BJ (cell line): ENCODE data around the gene MIDN. TPM values are rescaled to one million over a fixed set of nuclear protein-coding genes. Genes with fewer than 3 reads are reported as not detected.
A peak's percentile ranks its signal among the peaks of the same experiment; 100 is the strongest.
"Not testable (repeated sequence)": the region's sequence is repeated elsewhere in the genome, so short reads cannot be mapped to it uniquely, and the experiment has no call there.

Experiments
- CTCF ChIA-PET: fragments of 350-600 bp; formaldehyde crosslinking; extraction: SDS; loops from one replicate; lab custom pipeline; 2021; ENCODE audit warnings: antibody characterized with exemption, inconsistent platforms; lab: Yijun Ruan, JAX
- POLR2A ChIA-PET: fragments of 300-600 bp; sonication (Branson Sonifier 250); formaldehyde crosslinking; extraction: SDS; loops from one replicate; lab custom pipeline; 2021; ENCODE audit warnings: antibody characterized with exemption; lab: Charles Lee
- DNase-seq: peaks from one replicate; pipeline ENCODE4 v3.0.0-alpha.2; 2011; ENCODE audit warnings: low read depth
- H3K27me3 ChIP-seq: 2 replicates; pipeline ENCODE4 v1.6.0; 2011; ENCODE audit warnings: low read length; ENCODE audit not compliant: control insufficient read depth, insufficient read depth
- H3K36me3 ChIP-seq: 2 replicates; pipeline ENCODE4 v1.5.1; 2011; ENCODE audit warnings: low read length; ENCODE audit not compliant: control insufficient read depth, insufficient read depth
- H3K4me3 ChIP-seq: 2 replicates; pipeline ENCODE4 v1.5.1; 2011; ENCODE audit warnings: low read depth, mild to moderate bottlenecking, control low read depth, low read length
- polyA plus RNA-seq: library from polyadenylated mRNA; depleted of rRNA; stranded (reverse); fragments of >200 nt; gene quantifications from 2 replicates; pipeline ENCODE4 v1.2.3, GENCODE V29; 2011
- TF ChIP-seq, protein P1 (sequence below): IDR thresholded peaks from 2 replicates; pipeline ENCODE4 v1.5.1; 2011; ENCODE audit warnings: low read depth, mild to moderate bottlenecking, control low read depth, inconsistent platforms, low read length, moderate library complexity; ENCODE audit not compliant: insufficient read depth

MIDN gene
- polyA plus RNA-seq, 1 experiment: 8.4 TPM

DNA sequence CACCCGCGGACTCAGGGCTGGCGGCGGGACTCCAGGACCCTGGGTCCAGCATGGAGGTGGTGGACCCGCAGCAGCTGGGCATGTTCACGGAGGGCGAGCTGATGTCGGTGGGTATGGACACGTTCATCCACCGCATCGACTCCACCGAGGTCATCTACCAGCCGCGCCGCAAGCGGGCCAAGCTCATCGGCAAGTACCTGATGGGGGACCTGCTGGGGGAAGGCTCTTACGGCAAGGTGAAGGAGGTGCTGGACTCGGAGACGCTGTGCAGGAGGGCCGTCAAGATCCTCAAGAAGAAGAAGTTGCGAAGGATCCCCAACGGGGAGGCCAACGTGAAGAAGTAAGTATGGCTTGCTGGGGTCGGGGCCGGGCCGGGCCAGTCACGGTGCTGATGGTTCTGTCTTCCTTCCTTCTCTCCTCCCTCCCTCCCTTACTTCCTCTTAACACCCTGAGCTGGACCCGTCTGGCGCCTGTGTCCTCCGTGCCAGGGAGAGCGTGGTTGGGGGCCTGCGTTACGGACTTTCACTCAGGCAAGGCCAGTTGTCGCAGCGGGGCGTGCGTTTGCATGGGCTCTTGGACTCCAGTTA, 41.4 kb upstream of the MIDN start:
- TF ChIP-seq, protein P1, sequence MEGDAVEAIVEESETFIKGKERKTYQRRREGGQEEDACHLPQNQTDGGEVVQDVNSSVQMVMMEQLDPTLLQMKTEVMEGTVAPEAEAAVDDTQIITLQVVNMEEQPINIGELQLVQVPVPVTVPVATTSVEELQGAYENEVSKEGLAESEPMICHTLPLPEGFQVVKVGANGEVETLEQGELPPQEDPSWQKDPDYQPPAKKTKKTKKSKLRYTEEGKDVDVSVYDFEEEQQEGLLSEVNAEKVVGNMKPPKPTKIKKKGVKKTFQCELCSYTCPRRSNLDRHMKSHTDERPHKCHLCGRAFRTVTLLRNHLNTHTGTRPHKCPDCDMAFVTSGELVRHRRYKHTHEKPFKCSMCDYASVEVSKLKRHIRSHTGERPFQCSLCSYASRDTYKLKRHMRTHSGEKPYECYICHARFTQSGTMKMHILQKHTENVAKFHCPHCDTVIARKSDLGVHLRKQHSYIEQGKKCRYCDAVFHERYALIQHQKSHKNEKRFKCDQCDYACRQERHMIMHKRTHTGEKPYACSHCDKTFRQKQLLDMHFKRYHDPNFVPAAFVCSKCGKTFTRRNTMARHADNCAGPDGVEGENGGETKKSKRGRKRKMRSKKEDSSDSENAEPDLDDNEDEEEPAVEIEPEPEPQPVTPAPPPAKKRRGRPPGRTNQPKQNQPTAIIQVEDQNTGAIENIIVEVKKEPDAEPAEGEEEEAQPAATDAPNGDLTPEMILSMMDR: no peak
- H3K27me3 ChIP-seq: no peaks in the 10 kb centered on the region
- H3K4me3 ChIP-seq: peak overlapping the region; percentile 81
- ChIA-PET POLR2A (no interaction called here), CTCF (no interaction called here)
- DNase-seq: no peak
- peaks cover 10% of the 10 kb centered on the region for H3K36me3 ChIP-seq

DNA sequence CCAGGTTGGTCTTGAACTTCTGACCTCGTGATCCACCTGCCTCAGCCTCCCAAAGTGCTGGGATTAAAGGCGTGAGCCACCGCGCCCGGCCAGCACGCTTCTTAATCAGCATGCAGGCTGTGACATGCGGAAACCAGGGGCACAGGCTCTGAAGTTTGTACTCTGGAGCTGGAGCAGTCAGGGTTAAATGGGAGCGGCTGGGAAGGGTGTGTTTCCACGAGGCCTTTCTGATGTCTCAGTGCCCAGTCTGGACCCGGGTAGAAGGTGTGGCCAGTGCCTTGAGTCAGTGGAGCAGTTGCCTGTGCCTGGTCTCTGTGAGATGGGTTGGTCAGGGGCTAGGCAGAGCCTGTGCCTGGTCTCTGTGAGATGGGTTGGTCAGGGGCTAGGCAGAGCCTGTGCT, 39.6 kb upstream of the MIDN start:
- CTCF ChIA-PET, H3K36me3 ChIP-seq, H3K4me3 ChIP-seq, DNase-seq, POLR2A ChIA-PET, H3K27me3 ChIP-seq: not testable (repeated sequence)

DNA sequence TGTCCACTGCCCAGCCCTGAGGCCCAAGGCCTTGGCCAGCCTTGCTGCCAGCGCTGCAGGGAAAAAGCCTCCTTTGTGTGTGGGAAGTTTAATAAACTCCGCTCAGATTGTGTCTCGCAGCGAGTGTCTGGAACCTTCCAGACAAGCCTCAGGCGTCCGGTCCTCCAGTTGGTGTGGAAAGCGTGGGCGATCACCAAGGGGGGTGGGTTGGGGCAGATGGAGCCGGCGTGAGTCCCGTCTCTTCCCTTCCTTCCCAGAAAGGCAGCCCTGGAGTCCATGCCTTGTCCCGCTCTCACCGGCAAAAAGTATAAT, 38.2 kb upstream of the MIDN start:
- CTCF ChIA-PET: interaction anchor here (0.7 to 1.7 kb wide), 2 partner anchors 11 to 31 kb away, joined by 3 to 5 read pairs; partner anchors contain the start of gene ATP5F1D
- no peak for DNase-seq
- Histone ChIP-seq H3K27me3 (no peaks in the 10 kb centered on the region), H3K36me3 (peaks cover 10% of the 10 kb centered on the region), H3K4me3 (no peak overlapping the region)
- POLR2A ChIA-PET: no interaction called here
- TF ChIP-seq, protein P1: no peak

DNA sequence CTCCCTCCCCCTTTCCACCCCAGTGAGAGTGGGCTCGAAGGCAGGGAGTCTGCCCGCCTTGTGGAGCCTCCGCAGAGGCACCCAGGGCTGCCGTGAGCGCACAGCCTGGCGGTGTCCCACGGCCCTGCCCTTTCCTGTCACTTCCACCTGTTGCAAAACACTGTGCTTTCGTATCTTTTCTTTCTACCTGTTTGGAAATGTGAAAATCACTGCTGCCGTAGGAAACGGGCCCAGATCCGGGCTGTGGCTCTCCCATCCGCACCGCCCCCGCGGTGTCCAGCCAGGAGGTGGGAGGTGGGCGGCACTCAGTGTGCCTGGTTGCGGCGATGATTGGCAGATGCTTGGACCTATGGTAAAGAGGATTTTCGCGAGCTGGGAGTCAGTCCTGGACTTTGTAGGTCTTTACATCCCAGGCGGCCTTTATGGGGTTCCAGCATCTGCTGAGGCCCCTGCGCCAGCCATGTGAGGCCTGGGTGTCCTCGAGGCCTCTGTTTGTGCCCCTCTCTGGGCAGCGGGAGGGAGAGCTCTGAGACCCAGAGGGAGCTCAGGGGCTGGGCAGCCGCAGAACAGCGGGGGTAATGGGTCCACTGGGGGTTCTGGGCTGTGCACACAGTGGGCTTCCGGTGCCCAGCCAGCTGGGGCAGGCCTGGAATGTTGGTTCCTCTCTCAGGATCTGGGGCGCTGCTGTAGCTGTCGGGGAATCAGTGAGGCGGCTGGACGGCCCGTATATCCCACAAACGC, 36.7 kb upstream of the MIDN start:
- no peak for DNase-seq
- no peak overlapping the region for H3K4me3 ChIP-seq
- H3K27me3 ChIP-seq: no peaks in the 10 kb centered on the region
- H3K36me3 ChIP-seq: peaks cover 10% of the 10 kb centered on the region
- ChIA-PET POLR2A (interaction anchor here (0.6 kb wide), 1 partner anchor 8 kb away, joined by 4 read pairs; no protein-coding TSS in a partner anchor), CTCF (interaction anchor here (0.6 to 1.4 kb wide), 4 partner anchors 9 to 212 kb away, joined by 3 to 7 read pairs (median 4); no protein-coding TSS in a partner anchor)
- TF ChIP-seq, protein P1: no peak

DNA sequence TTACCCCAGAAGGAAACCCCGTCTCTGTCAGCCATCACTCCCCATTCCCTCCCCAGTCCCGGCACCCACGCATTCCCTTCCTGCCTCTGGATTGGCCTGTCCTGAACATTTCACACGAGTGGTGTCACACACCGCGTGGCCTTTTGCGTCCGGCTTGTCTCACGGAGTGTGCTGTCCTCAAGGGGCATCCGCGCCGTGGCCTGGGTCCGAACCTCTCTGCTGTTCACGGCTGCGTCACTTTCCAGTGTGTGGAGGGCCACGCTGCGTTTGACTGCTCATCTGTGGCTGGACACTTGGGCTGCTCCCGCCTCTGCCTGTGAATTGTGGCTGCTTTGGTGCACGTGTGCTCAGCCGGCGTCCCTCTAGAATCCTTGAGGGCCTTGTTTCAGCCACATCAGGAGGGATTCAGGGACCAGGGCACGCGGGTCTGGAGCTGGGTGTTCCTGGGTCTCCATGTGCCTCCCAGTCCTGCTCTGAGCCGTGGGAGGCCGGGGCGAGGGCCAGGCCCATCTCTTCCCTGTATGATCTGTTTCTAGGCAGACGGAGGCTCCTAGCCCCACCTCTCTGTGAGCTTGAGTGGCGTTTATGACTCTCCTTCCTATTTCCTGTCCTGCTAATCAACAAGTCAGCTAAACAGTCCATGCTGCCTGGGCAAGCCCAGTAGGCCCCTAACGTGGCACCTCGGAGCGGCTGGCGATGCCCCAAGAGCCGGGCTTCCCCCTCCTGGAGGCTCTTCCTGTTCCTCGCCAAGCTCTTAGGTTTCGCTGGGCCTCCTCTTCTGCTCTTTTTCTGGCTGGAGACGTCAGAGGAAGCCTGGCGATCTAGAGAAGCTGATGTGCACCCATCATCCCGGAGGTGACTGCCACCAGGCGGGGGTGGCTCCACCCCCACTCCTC, 34.7 kb upstream of the MIDN start:
- TF ChIP-seq, protein P1: 0 out of 2 replicates have a peak, but pooled peaks have one; percentile 2
- Histone ChIP-seq H3K27me3 (no peaks in the 10 kb centered on the region), H3K36me3 (peaks cover 11% of the 10 kb centered on the region), H3K4me3 (no peak overlapping the region)
- peak; percentile 51 for DNase-seq
- CTCF ChIA-PET: interaction anchor here (0.9 to 1.7 kb wide), 4 partner anchors 9 to 100 kb away, joined by 3 to 6 read pairs (median 4); no protein-coding TSS in a partner anchor
- POLR2A ChIA-PET: no interaction called here
